GM23338 (cell line): ENCODE measurements around the gene TMEM178B. TPM values are rescaled to one million over a fixed set of nuclear protein-coding genes. Genes with fewer than 3 reads are reported as not detected.
A peak's percentile ranks its signal among the peaks of the same experiment; 100 is the strongest.

Experiments
- ATAC-seq: fragments of 200-7000 bp; cut with Tn5 transposase; 3 replicates; pipeline ENCODE4 v1.9.1; 2020
- DNase-seq: peaks from one replicate; pipeline ENCODE4 v3.0.0-alpha.2; 2015; ENCODE audit warnings: low spot score
- H2AFZ ChIP-seq: fragments of 200-600 bp; sonication (generic); 2 replicates; pipeline ENCODE4 v1.8.0; 2016; ENCODE audit warnings: antibody characterized with exemption, mild to moderate bottlenecking, moderate library complexity
- H3F3A ChIP-seq: fragments of 200-600 bp; sonication (generic); replicated peaks from 2 replicates; pipeline ENCODE4 v1.8.0; 2017; ENCODE audit warnings: antibody characterized with exemption, mixed run types, low read depth
- H3K27ac ChIP-seq: fragments of 200-600 bp; sonication (generic); 2 replicates; pipeline ENCODE4 v1.6.1; 2016; ENCODE audit warnings: low read depth
- H3K27me3 ChIP-seq: fragments of 200-600 bp; sonication (generic); 2 replicates; pipeline ENCODE4 v1.8.0; 2016; ENCODE audit warnings: mild to moderate bottlenecking, mixed run types, moderate library complexity; ENCODE audit not compliant: insufficient read depth
- H3K36me3 ChIP-seq: fragments of 200-600 bp; sonication (generic); 2 replicates; pipeline ENCODE4 v1.8.0; 2016; ENCODE audit warnings: mild to moderate bottlenecking; ENCODE audit not compliant: insufficient read depth
- H3K4me1 ChIP-seq: fragments of 200-600 bp; sonication (generic); 2 replicates; pipeline ENCODE4 v1.8.0; 2016; ENCODE audit warnings: mild to moderate bottlenecking, moderate library complexity; ENCODE audit not compliant: insufficient read depth
- H3K4me2 ChIP-seq: fragments of 200-600 bp; sonication (generic); 2 replicates; pipeline ENCODE4 v1.7.1; 2017; ENCODE audit warnings: mixed run types
- H3K4me3 ChIP-seq: fragments of 200-600 bp; sonication (generic); 2 replicates; pipeline ENCODE4 v1.6.1; 2016; ENCODE audit warnings: mixed run types
- H3K79me2 ChIP-seq: fragments of 200-600 bp; sonication (generic); replicated peaks from 2 replicates; pipeline ENCODE4 v1.8.0; 2017; ENCODE audit warnings: mild to moderate bottlenecking; ENCODE audit not compliant: insufficient read depth
- H3K9me2 ChIP-seq: fragments of 200-600 bp; sonication (generic); 2 replicates; pipeline ENCODE4 v1.8.0; 2017; ENCODE audit not compliant: insufficient read depth
- H4K20me1 ChIP-seq: fragments of 200-600 bp; sonication (generic); replicated peaks from 2 replicates; pipeline ENCODE4 v1.8.0; 2017; ENCODE audit warnings: mild to moderate bottlenecking; ENCODE audit not compliant: insufficient read depth
- H3K27ac Mint-ChIP-seq: 2 replicates; pipeline ENCODE4 v1.8.0; 2020; ENCODE audit warnings: inconsistent platforms, mild to moderate bottlenecking, moderate library complexity, mixed read lengths
- H3K27me3 Mint-ChIP-seq: 3 replicates; pipeline ENCODE4 v1.8.0; 2022; ENCODE audit warnings: low read depth, mild to moderate bottlenecking, moderate library complexity, mixed read lengths, inconsistent platforms; ENCODE audit not compliant: insufficient read depth, poor library complexity
- H3K36me3 Mint-ChIP-seq: 3 replicates; pipeline ENCODE4 v1.8.0; 2021; ENCODE audit warnings: low read depth, mild to moderate bottlenecking, inconsistent platforms, moderate library complexity, mixed read lengths
- H3K4me1 Mint-ChIP-seq: 3 replicates; pipeline ENCODE4 v1.8.0; 2020; ENCODE audit warnings: mild to moderate bottlenecking, inconsistent platforms, mixed read lengths
- H3K4me3 Mint-ChIP-seq: 3 replicates; pipeline ENCODE4 v1.8.0; 2021; ENCODE audit warnings: moderate library complexity, mild to moderate bottlenecking, inconsistent platforms, mixed read lengths
- H3K9me3 Mint-ChIP-seq: 3 replicates; pipeline ENCODE4 v1.8.0; 2020; ENCODE audit warnings: moderate library complexity, mild to moderate bottlenecking, inconsistent platforms, mixed read lengths
- CREB1 ChIP-seq: fragments of 250-450 bp; sonication (Bioruptor Pico); IDR thresholded peaks from 2 replicates; pipeline ENCODE4 v1.5.0; 2020; ENCODE audit warnings: low read depth, mild to moderate bottlenecking, moderate library complexity
- ETS1 ChIP-seq: IDR thresholded peaks from 2 replicates; pipeline ENCODE4 v1.6.1; 2016; ENCODE audit warnings: antibody characterized with exemption
- EZH2 ChIP-seq: fragments of 200-600 bp; sonication (generic); IDR thresholded peaks from one replicate; pipeline ENCODE4 v1.8.0; 2017; ENCODE audit warnings: antibody characterized with exemption, mild to moderate bottlenecking, low read depth; ENCODE audit not compliant: unreplicated experiment
- EZH2phosphoT487 ChIP-seq: fragments of 200-600 bp; sonication (generic); IDR thresholded peaks from one replicate; pipeline ENCODE4 v1.8.1; 2018; ENCODE audit warnings: antibody characterized with exemption; ENCODE audit not compliant: unreplicated experiment
- JUNB ChIP-seq: IDR thresholded peaks from one replicate; pipeline ENCODE4 v1.6.1; 2016; ENCODE audit warnings: antibody characterized with exemption; ENCODE audit not compliant: unreplicated experiment
- NANOG ChIP-seq: IDR thresholded peaks from 2 replicates; pipeline ENCODE4 v1.6.1; 2016; ENCODE audit warnings: antibody characterized with exemption, borderline replicate concordance
- POLR2AphosphoS5 ChIP-seq: IDR thresholded peaks from 2 replicates; pipeline ENCODE4 v1.6.1; 2016; ENCODE audit warnings: antibody characterized with exemption, low read depth
- STAT1 ChIP-seq: IDR thresholded peaks from one replicate; pipeline ENCODE4 v1.6.1; 2016; ENCODE audit warnings: antibody characterized with exemption; ENCODE audit not compliant: unreplicated experiment
- ZNF114 ChIP-seq: fragments of 250-450 bp; sonication (Bioruptor Pico); IDR thresholded peaks from 2 replicates; pipeline ENCODE4 v1.5.0; 2020; ENCODE audit warnings: mild to moderate bottlenecking, moderate library complexity
- polyA plus RNA-seq: library from polyadenylated mRNA; unstranded; fragments of >200 nt; fragmentation: Nextera tagmentation; extraction: Ambion mirVana; gene quantifications from 2 replicates; pipeline ENCODE4 v1.2.1, GENCODE V29; 2016
- total RNA-seq: library from RNA; depleted of rRNA; stranded (reverse); fragments of >200 nt; shearing (Covaris generic); gene quantifications from 2 replicates; pipeline ENCODE4 v1.2.3, GENCODE V29; 2014
- TF ChIP-seq, protein P1 (sequence below): fragments of 250-450 bp; sonication (Bioruptor Pico); IDR thresholded peaks from 2 replicates; pipeline ENCODE4 v1.5.0; 2020; ENCODE audit warnings: mild to moderate bottlenecking, moderate library complexity
- TF ChIP-seq, protein P2 (sequence below): IDR thresholded peaks from one replicate; pipeline ENCODE4 v1.6.1; 2018; ENCODE audit warnings: antibody characterized with exemption; ENCODE audit not compliant: unreplicated experiment

Gene TMEM178B
- total and polyA plus RNA-seq, 2 experiments from 2014 or later, result 4.9 to 15.6 TPM

DNA sequence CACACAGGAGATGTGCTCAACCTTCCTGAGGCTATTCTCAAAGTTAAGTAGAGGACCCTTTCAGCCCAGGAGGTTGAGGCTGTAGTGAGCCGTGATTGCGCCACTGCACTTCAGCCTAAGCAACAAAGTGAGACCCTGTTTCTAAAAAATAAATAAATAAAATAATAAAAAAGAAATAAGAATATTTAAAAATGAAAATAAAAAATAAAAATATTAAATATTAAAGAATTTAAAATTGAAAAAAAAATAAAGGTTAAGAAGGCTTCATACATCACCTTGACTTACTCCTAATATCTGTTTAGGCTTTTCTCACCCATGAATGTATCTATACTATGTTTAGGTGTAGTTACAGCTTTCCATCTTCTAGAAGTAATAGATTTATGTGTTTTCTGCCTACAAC lies 289.9 kb downstream of the TMEM178B start (continued):
- TF ChIP-seq ETS1, result no peak

- Histone ChIP-seq H3K4me2 (0 out of 2 replicates have a peak overlapping the region, but pooled peaks have one; percentile 29), H3K27ac (peak overlapping the region; percentile 89), H4K20me1 (no peaks in the 10 kb centered on the region), H3K27me3 (no peaks in the 10 kb centered on the region), H2AFZ (no peak overlapping the region), H3K79me2 (no peaks in the 10 kb centered on the region), H3K4me1 (peaks cover 23% of the 10 kb centered on the region), H3K4me3 (no peak overlapping the region), H3K36me3 (no peaks in the 10 kb centered on the region), H3K9me2 (no peaks in the 10 kb centered on the region), H3F3A (no peaks in the 10 kb centered on the region)
- Mint-ChIP-seq H3K36me3 (no peaks in the 10 kb centered on the region), H3K4me1 (peaks cover 42% of the 10 kb centered on the region), H3K27ac (peak overlapping the region; percentile 36), H3K4me3 (peak overlapping the region; percentile 9; the same call in 1 of the 3 replicates), H3K9me3 (no peaks in the 10 kb centered on the region), H3K27me3 (peaks cover 10% of the 10 kb centered on the region)
- DNase-seq (peak; percentile 80), ATAC-seq (peak; percentile 70)
- TF ChIP-seq JUNB, result no peak
- TF ChIP-seq NANOG, result no peak
- TF ChIP-seq CREB1 (CRISPR knock-in tag), result no peak
- TF ChIP-seq, protein P1, sequence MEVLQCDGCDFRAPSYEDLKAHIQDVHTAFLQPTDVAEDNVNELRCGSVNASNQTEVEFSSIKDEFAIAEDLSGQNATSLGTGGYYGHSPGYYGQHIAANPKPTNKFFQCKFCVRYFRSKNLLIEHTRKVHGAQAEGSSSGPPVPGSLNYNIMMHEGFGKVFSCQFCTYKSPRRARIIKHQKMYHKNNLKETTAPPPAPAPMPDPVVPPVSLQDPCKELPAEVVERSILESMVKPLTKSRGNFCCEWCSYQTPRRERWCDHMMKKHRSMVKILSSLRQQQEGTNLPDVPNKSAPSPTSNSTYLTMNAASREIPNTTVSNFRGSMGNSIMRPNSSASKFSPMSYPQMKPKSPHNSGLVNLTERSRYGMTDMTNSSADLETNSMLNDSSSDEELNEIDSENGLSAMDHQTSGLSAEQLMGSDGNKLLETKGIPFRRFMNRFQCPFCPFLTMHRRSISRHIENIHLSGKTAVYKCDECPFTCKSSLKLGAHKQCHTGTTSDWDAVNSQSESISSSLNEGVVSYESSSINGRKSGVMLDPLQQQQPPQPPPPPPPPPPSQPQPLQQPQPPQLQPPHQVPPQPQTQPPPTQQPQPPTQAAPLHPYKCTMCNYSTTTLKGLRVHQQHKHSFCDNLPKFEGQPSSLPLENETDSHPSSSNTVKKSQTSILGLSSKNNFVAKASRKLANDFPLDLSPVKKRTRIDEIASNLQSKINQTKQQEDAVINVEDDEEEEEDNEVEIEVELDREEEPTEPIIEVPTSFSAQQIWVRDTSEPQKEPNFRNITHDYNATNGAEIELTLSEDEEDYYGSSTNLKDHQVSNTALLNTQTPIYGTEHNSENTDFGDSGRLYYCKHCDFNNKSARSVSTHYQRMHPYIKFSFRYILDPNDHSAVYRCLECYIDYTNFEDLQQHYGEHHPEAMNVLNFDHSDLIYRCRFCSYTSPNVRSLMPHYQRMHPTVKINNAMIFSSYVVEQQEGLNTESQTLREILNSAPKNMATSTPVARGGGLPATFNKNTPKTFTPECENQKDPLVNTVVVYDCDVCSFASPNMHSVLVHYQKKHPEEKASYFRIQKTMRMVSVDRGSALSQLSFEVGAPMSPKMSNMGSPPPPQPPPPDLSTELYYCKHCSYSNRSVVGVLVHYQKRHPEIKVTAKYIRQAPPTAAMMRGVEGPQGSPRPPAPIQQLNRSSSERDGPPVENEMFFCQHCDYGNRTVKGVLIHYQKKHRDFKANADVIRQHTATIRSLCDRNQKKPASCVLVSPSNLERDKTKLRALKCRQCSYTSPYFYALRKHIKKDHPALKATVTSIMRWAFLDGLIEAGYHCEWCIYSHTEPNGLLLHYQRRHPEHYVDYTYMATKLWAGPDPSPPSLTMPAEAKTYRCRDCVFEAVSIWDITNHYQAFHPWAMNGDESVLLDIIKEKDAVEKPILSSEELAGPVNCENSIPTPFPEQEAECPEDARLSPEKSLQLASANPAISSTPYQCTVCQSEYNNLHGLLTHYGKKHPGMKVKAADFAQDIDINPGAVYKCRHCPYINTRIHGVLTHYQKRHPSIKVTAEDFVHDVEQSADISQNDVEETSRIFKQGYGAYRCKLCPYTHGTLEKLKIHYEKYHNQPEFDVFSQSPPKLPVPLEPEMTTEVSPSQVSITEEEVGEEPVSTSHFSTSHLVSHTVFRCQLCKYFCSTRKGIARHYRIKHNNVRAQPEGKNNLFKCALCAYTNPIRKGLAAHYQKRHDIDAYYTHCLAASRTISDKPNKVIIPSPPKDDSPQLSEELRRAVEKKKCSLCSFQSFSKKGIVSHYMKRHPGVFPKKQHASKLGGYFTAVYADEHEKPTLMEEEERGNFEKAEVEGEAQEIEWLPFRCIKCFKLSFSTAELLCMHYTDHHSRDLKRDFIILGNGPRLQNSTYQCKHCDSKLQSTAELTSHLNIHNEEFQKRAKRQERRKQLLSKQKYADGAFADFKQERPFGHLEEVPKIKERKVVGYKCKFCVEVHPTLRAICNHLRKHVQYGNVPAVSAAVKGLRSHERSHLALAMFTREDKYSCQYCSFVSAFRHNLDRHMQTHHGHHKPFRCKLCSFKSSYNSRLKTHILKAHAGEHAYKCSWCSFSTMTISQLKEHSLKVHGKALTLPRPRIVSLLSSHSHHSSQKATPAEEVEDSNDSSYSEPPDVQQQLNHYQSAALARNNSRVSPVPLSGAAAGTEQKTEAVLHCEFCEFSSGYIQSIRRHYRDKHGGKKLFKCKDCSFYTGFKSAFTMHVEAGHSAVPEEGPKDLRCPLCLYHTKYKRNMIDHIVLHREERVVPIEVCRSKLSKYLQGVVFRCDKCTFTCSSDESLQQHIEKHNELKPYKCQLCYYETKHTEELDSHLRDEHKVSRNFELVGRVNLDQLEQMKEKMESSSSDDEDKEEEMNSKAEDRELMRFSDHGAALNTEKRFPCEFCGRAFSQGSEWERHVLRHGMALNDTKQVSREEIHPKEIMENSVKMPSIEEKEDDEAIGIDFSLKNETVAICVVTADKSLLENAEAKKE (CRISPR knock-in tag), result no peak
- TF ChIP-seq EZH2, result no peak
- TF ChIP-seq ETS1, result no peak
- TF ChIP-seq STAT1, result no peak
- TF ChIP-seq, protein P2, sequence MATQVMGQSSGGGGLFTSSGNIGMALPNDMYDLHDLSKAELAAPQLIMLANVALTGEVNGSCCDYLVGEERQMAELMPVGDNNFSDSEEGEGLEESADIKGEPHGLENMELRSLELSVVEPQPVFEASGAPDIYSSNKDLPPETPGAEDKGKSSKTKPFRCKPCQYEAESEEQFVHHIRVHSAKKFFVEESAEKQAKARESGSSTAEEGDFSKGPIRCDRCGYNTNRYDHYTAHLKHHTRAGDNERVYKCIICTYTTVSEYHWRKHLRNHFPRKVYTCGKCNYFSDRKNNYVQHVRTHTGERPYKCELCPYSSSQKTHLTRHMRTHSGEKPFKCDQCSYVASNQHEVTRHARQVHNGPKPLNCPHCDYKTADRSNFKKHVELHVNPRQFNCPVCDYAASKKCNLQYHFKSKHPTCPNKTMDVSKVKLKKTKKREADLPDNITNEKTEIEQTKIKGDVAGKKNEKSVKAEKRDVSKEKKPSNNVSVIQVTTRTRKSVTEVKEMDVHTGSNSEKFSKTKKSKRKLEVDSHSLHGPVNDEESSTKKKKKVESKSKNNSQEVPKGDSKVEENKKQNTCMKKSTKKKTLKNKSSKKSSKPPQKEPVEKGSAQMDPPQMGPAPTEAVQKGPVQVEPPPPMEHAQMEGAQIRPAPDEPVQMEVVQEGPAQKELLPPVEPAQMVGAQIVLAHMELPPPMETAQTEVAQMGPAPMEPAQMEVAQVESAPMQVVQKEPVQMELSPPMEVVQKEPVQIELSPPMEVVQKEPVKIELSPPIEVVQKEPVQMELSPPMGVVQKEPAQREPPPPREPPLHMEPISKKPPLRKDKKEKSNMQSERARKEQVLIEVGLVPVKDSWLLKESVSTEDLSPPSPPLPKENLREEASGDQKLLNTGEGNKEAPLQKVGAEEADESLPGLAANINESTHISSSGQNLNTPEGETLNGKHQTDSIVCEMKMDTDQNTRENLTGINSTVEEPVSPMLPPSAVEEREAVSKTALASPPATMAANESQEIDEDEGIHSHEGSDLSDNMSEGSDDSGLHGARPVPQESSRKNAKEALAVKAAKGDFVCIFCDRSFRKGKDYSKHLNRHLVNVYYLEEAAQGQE, result no peak
- no peak for TF ChIP-seq EZH2phosphoT487
- no peak for TF ChIP-seq ZNF114 (CRISPR knock-in tag)
- no peak for TF ChIP-seq POLR2AphosphoS5
Measured at GRCh38 chr7:141366091-141366621, 292.3 kb downstream of the TMEM178B start.
